COR-L47 (cell line): ENCODE measurements around the gene PDAP1.
A peak's percentile ranks its signal among the peaks of the same experiment; 100 is the strongest.

Experiments
- DNase-seq: peaks from one replicate; lab custom pipeline; 2025; lab: John Stamatoyannopoulos, UW

Gene PDAP1

GRCh38 chr7:99424932-99425730, 16.7 kb upstream of the PDAP1 start:
- DNase-seq, result no peak

- peak; percentile 53 for DNase-seq
Observed at GRCh38 chr7:99422625-99423024, 14.2 kb upstream of the PDAP1 start.

GRCh38 chr7:99422186-99422585, 13.8 kb upstream of the PDAP1 start:
- no peak for DNase-seq

DNA sequence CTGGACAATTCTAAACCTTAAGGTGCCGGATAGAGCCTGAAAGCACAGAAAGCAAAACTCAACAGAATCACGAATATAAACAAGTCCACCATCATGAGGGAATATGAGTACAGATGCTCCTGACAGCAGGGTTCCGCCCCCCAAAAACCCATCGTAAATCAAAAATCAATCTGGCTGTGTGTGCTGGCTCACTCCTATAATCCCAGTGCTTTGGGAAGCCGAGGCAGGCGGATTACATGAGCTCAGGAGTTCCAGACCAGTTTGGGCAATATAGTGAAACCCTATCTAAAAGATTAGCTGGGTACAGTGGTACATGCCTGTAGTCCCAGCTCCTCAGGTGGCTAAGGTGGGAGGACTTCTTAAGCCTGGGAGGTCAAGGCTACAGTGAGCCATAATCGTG, 12.6 kb upstream of the PDAP1 start:
- no peak for DNase-seq

- DNase-seq, result no peak
Observed at GRCh38 chr7:99420213-99420612, 11.8 kb upstream of the PDAP1 start.

DNA sequence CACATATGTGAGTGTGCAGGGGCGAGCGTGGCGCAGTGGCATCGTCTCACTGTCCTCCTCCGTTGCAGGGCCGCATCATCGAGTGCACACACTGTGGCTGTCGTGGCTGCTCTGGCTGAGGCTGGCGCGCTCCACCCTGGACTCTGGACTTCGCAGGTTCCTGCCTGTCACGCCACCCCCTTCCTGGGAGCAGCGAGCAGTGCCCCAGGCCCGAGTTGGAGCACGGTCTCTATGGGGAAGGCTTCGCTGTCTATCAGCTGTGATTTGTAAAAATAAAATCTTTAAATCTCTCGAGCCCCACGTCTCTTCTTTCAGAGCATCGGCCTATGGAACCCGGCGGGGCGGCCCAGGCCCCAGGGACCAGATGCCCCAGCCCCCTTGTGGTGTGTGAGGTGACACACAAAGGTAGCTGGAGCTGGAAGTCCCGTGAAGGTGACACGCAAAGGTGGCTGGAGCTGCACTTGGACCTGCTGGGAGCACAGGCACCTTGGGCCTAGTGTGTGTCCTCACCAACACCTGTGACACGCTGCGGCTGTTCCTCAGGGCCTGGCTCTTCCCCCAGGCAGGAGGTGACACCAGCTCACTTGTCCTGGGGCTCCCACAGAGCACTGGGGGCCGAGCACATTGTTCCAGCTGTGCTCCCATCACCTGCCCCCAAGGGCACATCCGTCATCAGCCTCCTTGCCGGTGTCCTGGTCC, 11.1 kb upstream of the PDAP1 start:
- DNase-seq, result no peak

- DNase-seq, result no peak
Observed at GRCh38 chr7:99418260-99418659, 9.9 kb upstream of the PDAP1 start.

- DNase-seq, result peak; percentile 16
Observed at GRCh38 chr7:99415513-99416127, 7.2 kb upstream of the PDAP1 start.

DNA sequence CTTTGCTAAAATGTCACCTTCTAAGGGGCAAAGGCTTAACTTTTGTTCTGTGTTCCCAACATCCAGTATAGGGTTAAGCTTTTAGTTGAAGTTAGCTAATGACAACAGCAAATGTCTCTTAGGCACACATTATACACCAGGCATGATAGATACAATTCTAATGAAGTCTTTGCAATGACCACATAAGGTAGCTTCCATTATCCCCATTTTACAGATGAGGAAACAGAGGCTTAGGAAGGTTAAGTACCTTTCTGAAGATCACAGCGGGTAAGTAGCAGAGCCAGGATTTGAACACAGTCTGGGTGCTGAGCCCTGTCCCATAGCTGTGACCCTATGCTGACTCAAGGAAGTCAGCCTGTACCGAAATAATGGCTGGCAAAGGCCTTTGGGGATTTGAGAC, 2.2 kb upstream of the PDAP1 start:
- no peak for DNase-seq

- DNase-seq, result no peak
Observed at GRCh38 chr7:99409806-99410205, 1.4 kb upstream of the PDAP1 start.

- no peak for DNase-seq
Observed at GRCh38 chr7:99409192-99409572, 785 bp upstream of the PDAP1 start.

DNA sequence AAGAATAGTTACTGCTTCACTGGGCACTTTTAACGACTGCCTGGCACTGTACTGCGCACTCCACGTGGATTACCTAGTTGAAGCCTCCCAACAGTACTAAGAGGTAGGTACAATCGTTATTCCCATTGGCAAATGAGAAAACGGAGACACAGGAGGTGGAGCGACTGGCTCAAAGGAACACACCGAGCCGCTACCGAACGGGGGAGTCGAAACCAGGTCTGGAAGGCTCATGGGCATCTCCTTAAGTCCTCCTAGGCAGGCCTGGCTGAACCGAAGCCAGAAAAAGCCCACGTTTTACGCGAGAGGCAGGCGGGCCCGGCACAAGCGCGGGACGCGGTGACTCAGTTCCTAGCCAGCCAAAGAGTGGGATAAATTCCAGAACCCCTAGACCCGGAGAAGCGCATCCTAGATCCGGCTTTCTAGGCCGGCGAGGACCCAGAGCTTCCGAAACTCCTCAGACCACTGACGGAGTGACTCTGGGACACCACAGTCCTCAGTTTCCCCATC, 472 bp downstream of the PDAP1 start:
- peak; percentile 20 for DNase-seq

DNA sequence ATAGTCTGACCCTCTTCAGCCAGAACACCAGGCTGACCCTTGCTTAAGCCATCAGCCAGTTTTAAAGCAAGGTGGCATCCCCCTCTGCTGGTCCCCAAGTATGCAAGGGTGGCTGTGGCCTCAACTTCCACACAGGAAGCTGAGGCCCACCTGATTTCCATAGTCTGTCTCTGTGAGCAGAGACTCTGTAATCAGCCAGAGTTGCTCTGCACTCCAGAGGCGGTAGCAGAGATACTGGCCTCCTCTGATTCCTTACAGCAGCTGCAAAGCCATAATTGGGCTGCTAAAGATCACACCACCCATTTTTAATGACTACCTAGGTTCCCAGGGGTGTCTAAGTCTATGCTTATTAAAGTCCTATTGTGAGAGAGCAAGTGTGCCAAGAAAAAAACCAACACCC, 1.8 kb downstream of the PDAP1 start:
- peak; percentile 13 for DNase-seq

DNA sequence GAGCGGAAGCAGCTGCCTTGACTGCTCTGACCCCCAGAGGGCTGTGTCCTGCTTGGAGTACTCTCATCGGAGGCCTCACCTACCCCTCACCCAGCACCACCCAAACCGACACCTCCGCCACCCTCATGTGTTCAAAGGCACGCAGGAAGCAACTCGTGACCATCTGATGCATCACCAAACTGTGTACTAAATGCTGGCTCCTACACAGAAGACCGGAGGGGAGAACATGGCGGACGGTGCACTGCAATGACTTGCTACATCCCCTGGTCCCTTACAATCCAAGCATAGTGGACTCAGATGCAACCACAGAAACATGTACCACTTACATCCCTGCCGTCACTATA, 3.4 kb downstream of the PDAP1 start:
- no peak for DNase-seq

DNA sequence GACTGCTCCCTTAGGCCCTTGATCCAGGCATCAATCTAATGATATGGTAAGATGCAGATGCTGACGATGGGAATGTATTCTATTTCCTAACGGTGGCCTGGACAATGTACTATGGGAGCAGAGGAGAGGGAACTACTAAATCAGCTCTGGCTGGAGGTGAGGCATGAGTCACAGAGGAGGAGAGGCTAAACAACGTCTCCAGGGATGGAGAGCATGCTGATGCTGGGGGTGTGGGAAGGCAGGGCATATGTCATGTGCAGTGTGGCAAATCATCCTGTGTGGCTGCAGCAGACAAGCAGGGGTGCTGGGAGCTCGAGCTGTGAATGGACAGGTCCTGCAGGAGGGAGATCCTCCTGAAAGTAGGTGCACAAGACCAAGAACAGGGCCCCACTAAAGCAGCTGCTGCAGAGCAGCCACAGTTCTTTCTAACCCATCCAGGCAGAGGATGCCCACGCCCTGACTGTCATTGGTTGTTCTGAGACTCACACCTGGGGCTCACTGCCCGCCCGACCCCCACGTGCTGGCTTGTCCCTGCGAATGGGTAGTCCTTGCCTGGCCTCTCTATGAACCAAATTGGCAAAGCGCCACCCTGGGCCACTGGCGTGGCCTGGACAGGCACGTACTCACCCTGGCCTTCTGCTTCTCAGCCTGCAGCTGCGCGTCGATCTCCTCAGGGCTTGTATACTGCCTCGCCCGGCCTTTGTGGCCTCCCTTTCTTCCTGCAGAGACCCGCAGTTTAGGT, 4.0 kb downstream of the PDAP1 start:
- no peak for DNase-seq

GRCh38 chr7:99403764-99404163, 4.6 kb downstream of the PDAP1 start:
- DNase-seq, result no peak

GRCh38 chr7:99402854-99403253, 5.5 kb downstream of the PDAP1 start:
- DNase-seq, result no peak

- no peak for DNase-seq
Observed at GRCh38 chr7:99399597-99399996, 8.8 kb downstream of the PDAP1 start.

GRCh38 chr7:99398891-99399445, 9.4 kb downstream of the PDAP1 start:
- no peak for DNase-seq

GRCh38 chr7:99397297-99397983, 11.0 kb downstream of the PDAP1 start:
- DNase-seq, result no peak
